Neural cell (in vitro differentiated cells): ENCODE data around the gene CEP192. TPM values are rescaled to one million over a fixed set of nuclear protein-coding genes. Genes with fewer than 3 reads are reported as not detected.

Experiments used
- H2AFZ ChIP-seq: fragments of 200-600, 300-800 bp; sonication (generic), shearing (Covaris generic); 2 replicates; pipeline ENCODE4 v1.6.0; 2014; ENCODE audit warnings: low read depth, mild to moderate bottlenecking, antibody characterized with exemption, low read length, moderate library complexity
- H3F3A ChIP-seq: fragments of 200-600 bp; shearing (Covaris generic); 2 replicates; pipeline ENCODE4 v1.6.1; 2016; ENCODE audit warnings: mild to moderate bottlenecking, moderate library complexity, mixed read lengths, antibody characterized with exemption, low read length; ENCODE audit not compliant: insufficient read depth, poor library complexity, severe bottlenecking
- H3K27ac ChIP-seq: fragments of 200-600, 300-800 bp; sonication (generic), shearing (Covaris generic); 2 replicates; pipeline ENCODE4 v1.5.1; 2014; ENCODE audit warnings: mild to moderate bottlenecking, low read length, moderate library complexity
- H3K27me3 ChIP-seq: fragments of 300-800, 200-600 bp; sonication (generic), shearing (Covaris generic); 2 replicates; pipeline ENCODE4 v1.6.0; 2014; ENCODE audit warnings: mild to moderate bottlenecking, low read depth, low read length, moderate library complexity; ENCODE audit not compliant: insufficient read depth
- H3K36me3 ChIP-seq: fragments of 300-800, 200-600 bp; sonication (generic), shearing (Covaris generic); 2 replicates; pipeline ENCODE4 v1.5.1; 2014; ENCODE audit warnings: mild to moderate bottlenecking, antibody characterized with exemption, low read length, moderate library complexity; ENCODE audit not compliant: insufficient read depth
- H3K4me2 ChIP-seq: fragments of 300-800, 200-600 bp; sonication (generic), shearing (Covaris generic); 2 replicates; pipeline ENCODE4 v1.6.0; 2014; ENCODE audit warnings: mild to moderate bottlenecking, low read length
- H3K4me3 ChIP-seq: fragments of 300-800, 200-600 bp; sonication (generic), shearing (Covaris generic); 2 replicates; pipeline ENCODE4 v1.5.1; 2014; ENCODE audit warnings: mild to moderate bottlenecking, low read length, moderate library complexity
- H3K79me2 ChIP-seq: fragments of 200-600 bp; shearing (Covaris generic); replicated peaks from 2 replicates; pipeline ENCODE4 v1.6.0; 2014; ENCODE audit warnings: mild to moderate bottlenecking, low read length, moderate library complexity; ENCODE audit not compliant: insufficient read depth
- H3K9ac ChIP-seq: fragments of 300-800, 200-600 bp; sonication (generic), shearing (Covaris generic); 2 replicates; pipeline ENCODE4 v1.6.1; 2016; ENCODE audit warnings: mild to moderate bottlenecking, low read length, mixed read lengths
- H3K9me2 ChIP-seq: fragments of 200-600 bp; shearing (Covaris generic); 2 replicates; pipeline ENCODE4 v1.6.1; 2016; ENCODE audit warnings: mild to moderate bottlenecking, low read length, mixed read lengths; ENCODE audit not compliant: insufficient read depth
- H3K9me3 ChIP-seq: fragments of 200-600, 300-800 bp; sonication (generic), shearing (Covaris generic); 2 replicates; pipeline ENCODE4 v1.6.1; 2016; ENCODE audit warnings: mild to moderate bottlenecking, mixed run types, low read length, moderate library complexity, mixed read lengths
- H4K20me1 ChIP-seq: fragments of 200-600 bp; shearing (Covaris generic); 2 replicates; pipeline ENCODE4 v1.6.1; 2016; ENCODE audit warnings: mild to moderate bottlenecking, mixed run types; ENCODE audit not compliant: insufficient read depth
- CTCF ChIP-seq: fragments of 450-650 bp; IDR thresholded peaks from 2 replicates; pipeline ENCODE4 v1.5.1; 2014; ENCODE audit warnings: antibody characterized with exemption, mild to moderate bottlenecking, moderate library complexity; ENCODE audit not compliant: poor library complexity, severe bottlenecking
- EP300 ChIP-seq: fragments of 450-650 bp; conservative IDR thresholded peaks from 2 replicates; pipeline ENCODE4 v1.6.1; 2014; ENCODE audit warnings: antibody characterized with exemption, mild to moderate bottlenecking, moderate library complexity; ENCODE audit not compliant: poor library complexity, severe bottlenecking
- EZH2 ChIP-seq: fragments of 200-600, 300-800 bp; shearing (Covaris generic), sonication (generic); IDR thresholded peaks from 2 replicates; pipeline ENCODE4 v1.6.1; 2014; ENCODE audit warnings: antibody characterized with exemption, low read length, borderline replicate concordance, mild to moderate bottlenecking; ENCODE audit not compliant: insufficient read depth, poor library complexity, severe bottlenecking
- MXI1 ChIP-seq: fragments of 450-650 bp; conservative IDR thresholded peaks from 2 replicates; pipeline ENCODE4 v1.6.1; 2014; ENCODE audit warnings: antibody characterized with exemption, mild to moderate bottlenecking; ENCODE audit not compliant: poor library complexity, severe bottlenecking
- POLR2AphosphoS5 ChIP-seq: IDR thresholded peaks from 2 replicates; pipeline ENCODE4 v1.6.1; 2012
- RAD21 ChIP-seq: fragments of 450-650 bp; conservative IDR thresholded peaks from 2 replicates; pipeline ENCODE4 v1.6.1; 2014; ENCODE audit warnings: antibody characterized with exemption, mild to moderate bottlenecking, moderate library complexity
- REST ChIP-seq: IDR thresholded peaks from 2 replicates; pipeline ENCODE4 v1.6.1; 2012; ENCODE audit warnings: borderline replicate concordance
- TAF1 ChIP-seq: IDR thresholded peaks from 2 replicates; pipeline ENCODE4 v1.6.1; 2012; ENCODE audit warnings: low read depth
- polyA plus RNA-seq: library from polyadenylated mRNA; depleted of rRNA; stranded (reverse); fragments of >200 nt; gene quantifications from 2 replicates; pipeline ENCODE4 v1.2.3, GENCODE V29; 2014

CEP192 gene
- polyA plus RNA-seq, 1 donor from 2014 or later = 28.1 TPM

- no peaks in the 10 kb centered on the region for H3F3A ChIP-seq
- H3K4me3 ChIP-seq = no peak overlapping the region
- no peaks in the 10 kb centered on the region for H3K27me3 ChIP-seq
- no peak overlapping the region for H3K4me2 ChIP-seq
- H3K27ac ChIP-seq = no peak overlapping the region
- peaks cover 11% of the 10 kb centered on the region for H3K36me3 ChIP-seq
- no peak overlapping the region for H3K9ac ChIP-seq
- H2AFZ ChIP-seq = no peak overlapping the region
- no peaks in the 10 kb centered on the region for H4K20me1 ChIP-seq
- no peaks in the 10 kb centered on the region for H3K9me2 ChIP-seq
- H3K9me3 ChIP-seq = no peaks in the 10 kb centered on the region
- no peaks in the 10 kb centered on the region for H3K79me2 ChIP-seq
- TF ChIP-seq CTCF (no peak), EP300 (no peak)
Observed at GRCh38 chr18:13067124-13067523, 76.0 kb downstream of the CEP192 start.

GRCh38 chr18:13067966-13068365 is 76.8 kb downstream of the CEP192 start:
- H3K9me3 ChIP-seq = no peaks in the 10 kb centered on the region
- peaks cover 11% of the 10 kb centered on the region for H3K36me3 ChIP-seq
- no peak overlapping the region for H3K4me3 ChIP-seq
- no peak overlapping the region for H3K27ac ChIP-seq
- no peak overlapping the region for H2AFZ ChIP-seq
- H3K9me2 ChIP-seq = no peaks in the 10 kb centered on the region
- H3K27me3 ChIP-seq = no peaks in the 10 kb centered on the region
- H3K79me2 ChIP-seq = no peaks in the 10 kb centered on the region
- TF ChIP-seq TAF1 = no peak
- no peak for TF ChIP-seq POLR2AphosphoS5
- TF ChIP-seq MXI1 = no peak
- TF ChIP-seq CTCF = no peak
- no peak for TF ChIP-seq EZH2
- TF ChIP-seq RAD21 = no peak
- no peak for TF ChIP-seq REST
- no peaks in the 10 kb centered on the region for H3F3A ChIP-seq
- H3K9ac ChIP-seq = no peak overlapping the region
- H3K4me2 ChIP-seq = no peak overlapping the region
- H4K20me1 ChIP-seq = no peaks in the 10 kb centered on the region
